ENCODE measurements around the gene TRPM3.

Gene TRPM3

DNA sequence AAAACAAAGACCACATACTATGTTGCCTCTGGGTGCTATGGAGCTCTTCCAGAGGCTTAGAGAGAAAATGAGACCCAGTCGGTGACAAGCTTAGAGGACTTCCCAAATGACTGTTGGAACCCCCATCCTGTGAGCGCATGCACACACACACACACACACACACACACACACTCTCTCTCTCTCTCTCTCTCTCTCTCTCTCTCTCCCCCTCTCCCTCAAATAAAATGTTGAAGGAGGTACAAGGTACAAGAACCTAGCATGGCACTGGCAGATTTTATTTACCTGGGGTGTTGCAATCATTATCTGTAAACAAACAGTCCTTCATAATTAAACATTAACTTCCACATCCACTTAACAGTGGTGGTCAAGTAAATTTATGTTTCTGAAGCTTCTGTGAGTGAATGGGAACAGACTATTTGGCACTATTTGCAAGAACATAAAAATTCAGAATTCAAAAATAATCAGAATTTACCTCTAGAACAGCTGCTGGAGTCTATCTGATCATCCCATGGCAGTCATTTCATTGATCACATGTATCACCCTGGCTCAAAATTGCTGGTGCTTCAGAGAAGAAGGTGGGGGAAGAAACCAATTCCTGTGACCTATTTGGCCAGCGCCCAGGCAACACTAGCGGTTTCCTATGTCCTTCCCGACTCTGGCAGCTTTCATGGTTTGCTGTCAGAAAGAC, 24.9 kb downstream of the TRPM3 start:
- DNase-seq, result no peak

DNA sequence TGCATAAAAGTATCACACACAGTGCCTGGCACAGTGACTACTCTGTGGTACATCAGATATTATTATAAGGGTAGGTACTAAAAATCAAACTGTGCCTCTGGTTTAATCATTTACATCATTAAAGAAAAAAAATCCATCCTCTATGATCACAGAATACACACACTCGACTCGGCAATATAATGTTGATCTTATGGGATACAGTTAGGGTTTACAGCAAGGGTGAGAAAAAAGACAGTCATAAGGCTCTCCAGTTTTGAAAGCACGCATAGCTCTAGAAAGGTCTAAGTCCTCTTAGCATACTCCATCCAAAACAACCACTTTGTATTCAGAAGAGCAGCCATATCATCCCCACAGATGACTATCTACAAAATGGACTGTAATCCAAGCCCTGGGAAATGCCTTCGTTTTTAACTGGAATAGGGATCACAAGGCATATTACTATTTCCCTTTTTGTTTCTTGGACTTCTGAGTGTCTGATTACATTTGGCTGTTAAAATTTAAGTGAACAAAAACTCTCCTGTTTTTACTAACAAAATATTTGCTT, 26.6 kb downstream of the TRPM3 start:
- DNase-seq, result no peak

DNA sequence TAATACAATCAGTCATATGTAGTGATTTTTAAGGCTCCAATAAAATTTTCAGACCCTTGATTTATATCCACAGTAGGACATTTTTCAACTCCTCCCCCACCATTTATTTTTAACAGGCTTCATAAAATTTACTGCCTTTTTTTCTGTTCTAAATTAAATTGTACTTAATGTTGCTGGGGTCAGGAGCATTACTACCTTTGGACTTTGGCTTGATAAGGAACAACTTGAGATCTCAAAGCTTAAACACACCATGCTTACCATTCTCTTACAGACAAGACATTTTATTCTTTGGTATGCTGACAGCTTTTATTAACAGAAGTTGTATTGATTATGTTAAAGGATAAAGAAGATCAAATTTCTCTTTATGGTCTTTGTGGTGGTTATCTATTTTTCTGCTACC, 30.5 kb downstream of the TRPM3 start:
- no peak for DNase-seq

DNA sequence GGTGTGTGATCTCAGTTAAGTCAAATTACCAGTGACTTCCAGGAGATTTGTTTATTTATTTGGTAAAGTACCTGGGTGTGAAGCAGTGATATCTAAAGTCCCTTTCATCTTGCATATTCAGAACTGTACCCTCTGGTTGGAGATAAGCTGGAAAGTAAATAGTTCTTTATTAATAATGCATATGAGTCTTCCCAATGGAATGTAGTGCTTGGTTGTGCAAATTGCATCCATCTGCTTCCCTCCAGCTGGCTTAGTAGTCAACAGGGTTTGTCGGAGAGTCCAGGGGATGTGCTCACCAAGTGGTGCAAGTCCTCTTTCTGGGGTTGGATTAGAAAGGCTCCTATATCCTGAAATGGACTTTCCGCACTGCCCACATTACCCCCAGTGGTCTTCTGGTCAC, 42.0 kb downstream of the TRPM3 start:
- DNase-seq, result no peak

DNA sequence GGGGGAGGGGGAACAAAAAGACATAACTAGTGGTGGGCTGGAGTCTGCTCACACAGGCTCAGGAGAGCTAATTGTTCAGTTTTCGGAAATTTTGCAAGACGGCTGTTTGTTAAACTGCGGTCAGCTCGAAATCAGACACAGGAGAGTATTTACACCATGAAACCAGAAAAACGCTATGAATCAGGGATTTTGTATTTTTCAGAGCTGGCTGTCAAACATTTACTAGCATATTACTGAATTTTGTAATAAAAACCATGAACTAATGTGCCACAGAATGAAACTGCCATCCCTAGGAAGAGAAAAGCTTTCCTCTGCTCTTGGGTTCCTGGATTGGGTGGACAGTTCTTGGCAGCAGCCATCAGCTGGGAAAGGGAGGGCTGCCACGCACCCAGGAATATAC, 45.3 kb downstream of the TRPM3 start:
- DNase-seq, result no peak

DNA sequence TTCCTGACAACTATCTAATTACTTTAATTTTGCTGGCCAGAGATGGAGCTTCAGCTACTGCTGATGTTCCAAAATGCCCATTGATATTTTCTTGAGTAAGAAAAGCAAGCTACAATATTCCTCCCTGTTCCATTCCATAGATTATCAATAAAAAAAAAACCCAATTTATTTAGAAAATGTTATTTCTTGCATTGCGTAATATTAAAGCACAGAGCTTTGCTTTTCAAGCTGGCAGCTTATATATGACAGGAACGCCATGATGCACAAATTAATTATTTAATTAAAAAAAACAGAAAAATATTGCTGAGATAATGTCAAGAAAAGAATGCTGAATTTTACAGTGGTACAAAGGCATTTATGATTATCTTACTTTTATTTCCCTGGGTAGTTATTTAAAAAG, 47.9 kb downstream of the TRPM3 start:
- no peak for DNase-seq

DNA sequence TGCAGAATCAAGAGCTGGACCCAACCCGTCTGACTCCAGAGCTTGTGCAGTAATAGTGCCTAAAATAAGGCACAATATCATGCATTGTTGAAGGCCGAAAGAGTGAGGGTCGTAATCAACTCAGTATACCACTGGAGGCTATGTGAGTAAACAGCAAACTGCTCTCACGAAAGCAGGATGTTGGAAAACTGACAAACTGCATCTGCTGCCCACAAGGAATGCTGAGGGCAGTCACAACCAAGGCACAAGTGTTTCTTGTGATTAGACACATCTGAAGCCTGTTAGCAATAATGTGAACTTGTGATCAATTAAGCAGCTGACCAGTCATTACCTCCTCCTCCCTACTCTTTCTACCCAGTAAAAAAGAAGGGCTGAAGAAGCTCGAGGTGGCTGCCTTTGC, 48.8 kb downstream of the TRPM3 start:
- no peak for DNase-seq

DNA sequence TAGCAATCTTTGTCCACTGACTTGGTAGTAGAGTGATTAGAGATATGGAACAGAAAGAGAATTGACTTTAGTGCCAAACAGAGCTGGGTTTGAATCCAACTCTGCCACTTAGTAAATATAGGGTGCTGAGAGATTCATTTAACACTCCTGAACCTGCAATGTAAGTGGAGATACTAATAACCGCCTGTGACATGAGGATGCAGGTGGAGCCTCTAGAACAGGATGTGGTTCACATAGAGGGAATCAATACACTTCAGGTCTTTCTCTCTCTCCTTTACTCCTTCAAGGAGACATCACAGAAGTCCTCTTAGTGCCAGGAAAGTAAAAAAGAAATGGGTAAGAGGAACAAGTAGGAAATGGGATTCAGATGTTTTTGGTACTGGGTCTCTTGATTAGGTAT, 49.8 kb downstream of the TRPM3 start:
- no peak for DNase-seq

DNA sequence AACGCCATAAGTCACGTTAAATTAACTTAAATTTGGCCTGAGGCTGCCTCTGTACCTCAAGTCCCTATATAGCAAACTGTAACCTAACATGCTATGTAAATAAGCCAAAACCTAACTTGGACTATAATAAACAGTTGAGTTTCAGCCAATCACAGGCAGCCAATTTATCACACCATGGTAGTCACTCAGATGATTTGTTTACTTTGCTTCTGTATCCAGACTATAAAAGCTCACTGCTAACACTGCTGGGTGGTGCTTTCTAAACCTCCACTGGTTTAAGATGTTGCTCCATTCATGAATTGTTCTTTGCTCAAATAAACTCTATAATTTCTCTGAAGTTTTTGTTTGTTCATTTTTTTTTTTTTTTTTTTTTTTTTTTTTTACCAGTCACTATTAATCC, 62.8 kb downstream of the TRPM3 start:
- DNase-seq, result no peak

DNA sequence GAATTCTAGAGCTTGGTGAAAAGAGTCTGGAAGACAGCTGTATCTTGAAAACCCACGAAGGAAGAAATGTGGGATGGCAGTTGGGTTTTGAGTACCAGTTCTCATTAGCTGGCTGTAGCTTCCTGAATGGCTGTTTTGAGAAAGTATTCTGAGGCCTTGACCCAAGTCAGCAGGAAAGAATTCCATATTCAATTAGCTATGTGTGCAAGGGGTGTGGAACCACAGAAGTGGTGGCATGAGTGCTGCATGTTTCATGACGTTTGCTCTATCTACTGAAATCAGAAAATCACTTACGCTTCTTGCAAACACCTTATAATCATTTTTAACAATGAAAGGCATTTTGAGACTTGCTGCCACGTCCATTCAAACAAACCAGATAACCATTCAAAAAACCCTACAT, 69.1 kb downstream of the TRPM3 start:
- DNase-seq, result no peak

DNA sequence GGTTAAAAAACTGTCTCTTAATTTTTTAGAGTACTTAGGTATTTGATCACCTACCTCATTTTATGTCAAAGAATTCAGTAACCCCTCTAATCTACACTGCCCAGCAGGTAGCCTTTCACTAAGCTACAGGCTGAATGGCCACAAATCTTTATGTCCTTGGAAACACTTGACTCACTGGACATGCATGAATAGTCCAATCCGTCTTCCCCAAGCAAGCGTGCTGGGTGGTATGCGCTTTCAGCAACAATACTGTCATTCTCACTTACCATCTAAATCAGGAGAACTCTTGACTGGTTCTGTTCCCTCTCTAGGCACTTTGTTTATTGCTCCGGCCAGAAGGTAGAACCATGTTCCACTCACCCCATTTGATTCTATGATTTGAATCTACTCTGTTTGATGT, 73.1 kb downstream of the TRPM3 start:
- no peak for DNase-seq

DNA sequence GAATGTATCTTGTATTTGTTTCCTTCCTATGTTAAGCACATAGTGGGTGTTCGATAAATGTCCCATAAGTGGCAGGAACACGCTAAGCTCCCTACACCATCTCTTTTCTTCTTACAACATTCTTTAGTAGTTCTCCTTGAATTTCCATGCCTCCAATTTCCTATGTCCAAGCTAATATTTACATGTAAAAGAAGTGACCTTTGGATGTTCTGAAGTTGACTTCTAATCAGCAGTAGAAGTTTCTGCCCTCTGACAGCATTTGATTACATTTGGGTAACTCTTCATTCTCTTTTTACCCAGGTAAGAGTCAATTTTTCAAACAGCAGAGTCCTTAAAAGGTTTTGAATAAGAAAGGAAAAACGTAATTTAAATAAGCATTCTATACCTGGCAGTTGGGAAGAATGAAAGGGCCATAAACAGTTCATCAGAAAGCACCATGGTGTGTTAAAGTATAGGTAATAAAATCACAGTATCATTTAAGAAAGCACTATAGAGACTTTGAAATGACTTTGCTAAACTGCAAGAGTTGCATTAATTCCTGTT, 78.9 kb downstream of the TRPM3 start:
- DNase-seq, result no peak

DNA sequence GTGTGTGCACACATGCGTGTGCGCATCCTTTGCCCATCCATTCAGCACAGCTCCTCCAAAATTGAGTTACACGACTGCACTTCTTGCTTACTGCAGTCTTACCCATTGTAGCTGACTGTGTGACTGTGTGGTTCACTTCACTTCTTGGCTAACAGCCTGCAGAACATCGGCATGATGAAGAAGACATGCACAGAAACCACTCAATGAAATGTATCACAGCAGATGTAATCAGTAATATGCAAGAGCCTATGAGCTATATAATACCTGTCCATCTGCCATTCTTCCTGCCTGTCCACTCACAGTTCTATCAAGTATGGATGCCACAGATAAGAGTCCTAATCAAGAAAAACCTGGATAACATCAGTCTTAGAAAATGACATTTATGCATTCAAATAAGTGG, 83.9 kb downstream of the TRPM3 start:
- DNase-seq, result no peak

DNA sequence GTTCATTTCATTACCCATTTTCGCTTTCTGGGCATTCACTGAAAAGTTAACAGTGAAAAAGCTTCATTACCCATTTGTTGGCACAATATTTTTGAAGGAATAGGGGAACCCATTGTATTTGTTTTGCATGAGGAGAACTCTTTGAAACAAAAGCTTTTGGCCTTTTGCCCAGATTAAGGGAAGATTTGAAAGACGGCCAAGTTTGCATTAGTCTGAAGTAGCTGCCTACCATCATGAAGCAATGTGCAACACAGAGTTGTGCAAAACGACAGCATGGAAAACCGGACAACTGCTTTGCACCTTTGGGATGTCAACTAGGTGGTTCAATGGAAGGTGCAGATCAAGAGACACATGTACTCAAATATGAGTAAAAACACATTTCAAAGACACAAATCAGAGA, 84.9 kb downstream of the TRPM3 start:
- DNase-seq, result peak; percentile 7

DNA sequence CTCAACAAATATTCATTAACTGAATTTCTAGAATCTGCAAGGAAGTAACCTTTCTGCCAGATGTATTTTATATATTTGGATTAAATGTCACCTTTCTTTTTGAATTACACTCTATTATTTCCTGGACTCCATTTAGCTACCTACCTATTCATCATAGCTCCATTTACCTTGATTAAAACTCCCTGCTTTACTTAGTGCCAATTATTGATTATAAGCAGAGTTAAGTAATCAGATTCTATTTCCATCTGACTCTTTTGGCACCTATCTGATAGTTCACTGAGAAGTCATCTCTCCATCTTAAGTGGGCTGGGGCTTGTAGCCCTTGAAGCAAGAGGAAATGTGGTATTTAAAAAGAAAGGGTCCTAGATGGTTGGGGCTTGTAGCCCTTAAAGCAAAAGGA, 88.6 kb downstream of the TRPM3 start:
- DNase-seq, result no peak

DNA sequence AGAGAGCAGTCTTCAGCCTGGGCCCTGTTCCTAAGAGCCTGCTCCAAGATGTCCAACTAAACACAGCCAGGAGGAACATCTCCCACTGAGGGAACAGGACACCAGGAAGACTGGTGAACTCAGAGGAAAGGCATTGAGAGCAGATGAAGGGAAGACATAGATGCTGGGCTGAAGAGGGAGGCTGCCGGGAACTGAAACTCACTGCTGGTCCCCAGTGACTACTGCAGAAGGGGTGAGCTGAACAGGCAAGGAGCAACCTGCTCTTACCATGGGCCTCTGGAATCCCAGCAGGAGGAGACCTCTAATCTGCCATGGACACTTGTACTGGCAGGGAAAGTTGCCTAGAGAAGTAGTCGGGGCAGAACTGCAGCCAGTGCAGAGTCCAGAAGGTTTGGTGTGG, 95.7 kb downstream of the TRPM3 start:
- no peak for DNase-seq

DNA sequence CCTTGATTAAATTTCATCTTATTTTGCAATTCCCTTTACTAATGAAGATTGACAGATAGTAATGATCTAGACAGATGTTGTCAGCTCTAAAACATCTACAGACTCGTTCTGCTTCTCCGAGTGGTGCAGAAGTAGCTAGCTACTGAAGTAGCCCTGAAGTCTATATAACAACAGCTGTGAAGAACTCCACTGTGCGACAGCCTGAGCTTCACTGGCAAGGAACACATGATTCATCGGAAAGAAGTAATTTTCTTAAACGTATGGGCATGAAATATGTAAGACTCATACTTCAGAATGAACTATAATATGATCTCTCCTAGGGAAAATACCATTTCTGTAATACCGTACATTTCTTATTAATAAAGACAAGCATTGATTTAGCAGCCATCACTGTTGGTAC, 96.2 kb downstream of the TRPM3 start:
- DNase-seq, result no peak

DNA sequence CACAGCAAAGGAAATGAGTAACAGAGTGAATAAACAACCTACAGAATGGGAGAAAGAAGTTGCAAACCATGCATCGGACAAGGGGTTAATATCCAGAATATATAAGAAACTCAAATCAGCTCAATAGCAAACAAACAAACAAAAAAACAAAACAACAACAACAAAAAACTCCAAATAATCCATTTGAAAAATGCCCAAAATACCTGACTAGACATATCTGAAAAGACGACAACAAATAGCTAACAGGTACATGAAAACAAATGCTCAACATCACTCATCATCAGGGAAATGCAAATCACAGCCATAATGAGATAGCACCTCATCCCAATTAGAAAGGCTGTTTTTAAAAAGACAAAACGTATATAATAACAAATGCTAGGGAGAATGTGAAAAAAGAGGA, 111.2 kb downstream of the TRPM3 start:
- no peak for DNase-seq

DNA sequence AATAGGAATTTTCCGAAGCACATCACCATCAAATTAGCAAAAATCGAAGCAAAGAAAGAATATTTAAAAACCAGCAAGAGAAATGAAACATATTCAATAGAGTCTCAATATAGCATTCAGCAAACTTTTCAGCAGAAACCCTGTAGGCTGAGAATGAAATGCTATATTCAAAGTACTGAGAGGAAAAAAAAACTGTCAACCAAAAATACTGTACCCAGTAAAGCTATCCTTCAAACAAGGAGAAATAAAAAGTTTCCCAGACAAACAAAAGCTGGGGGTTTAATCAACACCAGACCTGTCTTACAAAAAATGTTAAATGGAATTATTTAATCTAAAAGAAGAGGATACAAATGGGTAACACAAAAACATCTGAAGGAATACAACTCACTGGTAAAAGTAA, 116.0 kb downstream of the TRPM3 start:
- no peak for DNase-seq

DNA sequence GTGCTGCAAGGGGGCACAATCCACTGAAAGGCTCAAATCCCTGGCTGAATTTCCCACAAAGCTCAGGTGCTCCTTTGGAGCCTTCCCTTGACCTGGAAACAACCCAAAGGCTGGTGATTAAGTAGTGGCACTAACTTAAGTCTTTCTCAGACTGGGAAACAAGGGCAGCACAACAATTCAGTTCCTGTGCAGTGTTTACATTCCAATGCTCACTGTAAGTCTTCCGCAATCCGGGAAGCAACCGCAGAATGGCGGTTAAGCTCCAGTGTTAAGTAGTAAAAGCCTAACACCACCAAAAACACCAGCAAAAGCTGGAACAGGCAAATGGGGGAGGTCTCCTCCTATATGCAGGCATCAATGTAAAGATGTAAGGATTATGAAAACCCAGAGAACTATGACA, 117.2 kb downstream of the TRPM3 start:
- no peak for DNase-seq

DNA sequence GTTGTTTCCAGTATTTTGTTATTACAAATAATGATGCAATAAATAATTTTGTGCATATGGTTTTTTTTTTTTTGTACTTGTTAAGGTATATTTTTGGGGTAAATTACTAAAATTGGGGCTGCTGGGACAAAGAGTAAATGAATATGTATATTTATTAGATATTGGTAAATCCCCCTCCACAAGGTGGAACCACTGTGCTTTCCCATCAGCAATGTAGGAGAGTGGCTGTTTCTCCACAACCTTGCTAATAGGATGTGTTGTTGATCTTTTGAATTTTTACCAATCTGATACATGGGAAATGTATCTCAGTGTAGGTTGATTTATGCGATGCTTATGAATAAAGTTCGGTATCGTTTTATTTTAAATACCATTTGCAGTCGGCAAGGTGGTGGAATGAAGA, 118.1 kb downstream of the TRPM3 start:
- no peak for DNase-seq

DNA sequence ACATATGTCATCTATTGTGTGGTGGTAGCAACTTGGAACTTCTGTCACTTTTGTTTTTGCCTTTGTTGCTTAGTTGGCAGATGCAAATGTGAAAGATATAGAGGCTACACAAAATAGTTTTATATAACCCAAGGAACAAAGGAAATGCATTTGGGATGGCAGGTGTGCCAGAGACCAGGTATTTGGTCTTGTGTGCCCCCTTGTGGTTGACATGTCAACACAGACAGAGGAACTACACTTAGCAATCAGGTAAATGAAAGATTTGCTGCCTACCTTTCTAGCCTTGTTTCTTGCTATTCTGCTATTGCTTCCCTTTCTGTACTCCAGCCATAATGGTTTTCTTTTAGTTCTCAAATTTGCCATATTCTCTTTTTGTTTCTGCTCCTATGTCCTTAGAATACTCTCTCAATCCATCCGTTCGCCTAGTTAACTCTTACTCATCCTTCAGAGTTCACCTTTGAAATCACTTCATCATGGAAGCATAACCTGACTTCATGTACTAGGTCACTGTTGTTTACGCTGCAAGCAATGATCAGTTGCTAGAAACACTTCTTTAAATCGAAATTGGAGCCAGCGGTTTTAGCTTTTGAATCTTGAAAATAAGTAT, 119.5 kb downstream of the TRPM3 start:
- peak; percentile 7 for DNase-seq

DNA sequence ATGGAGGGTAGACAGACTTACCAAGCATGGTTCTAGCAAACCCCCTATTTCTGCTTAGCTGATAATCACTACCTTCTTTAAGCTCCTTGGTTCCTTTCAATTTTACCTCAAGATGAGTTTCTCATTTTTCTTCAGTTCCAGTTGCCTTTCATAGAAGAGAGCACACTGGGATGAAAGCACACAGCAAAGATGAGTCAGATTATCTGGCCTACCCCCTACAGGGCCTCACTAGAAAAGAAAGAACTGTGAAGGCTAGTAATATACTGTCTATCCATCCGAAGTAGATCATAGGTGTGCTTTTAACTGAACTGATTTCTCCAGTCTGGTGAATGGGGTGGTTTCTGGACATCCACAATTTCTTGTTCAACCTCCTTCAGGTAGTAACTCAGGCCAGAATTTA, 122.5 kb downstream of the TRPM3 start:
- DNase-seq, result no peak

DNA sequence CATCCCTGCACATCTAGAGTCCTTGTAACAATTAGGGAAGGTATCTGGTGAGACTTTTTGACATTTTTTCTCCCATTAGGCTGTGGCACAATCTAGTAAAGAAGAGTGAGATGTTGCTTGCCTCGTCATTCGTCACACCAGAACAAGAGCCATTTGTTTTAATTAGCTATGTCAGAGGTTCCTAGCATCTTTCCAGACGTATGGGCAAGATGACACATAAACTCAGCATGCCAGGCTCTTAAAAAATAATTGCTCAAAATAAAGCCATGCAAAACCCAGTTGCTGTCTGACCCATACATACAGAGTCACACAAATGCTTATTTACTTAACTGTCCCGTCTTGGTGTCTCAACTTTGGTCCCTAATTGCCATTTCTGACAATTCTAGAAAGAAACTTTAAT, 125.9 kb downstream of the TRPM3 start:
- DNase-seq, result no peak

DNA sequence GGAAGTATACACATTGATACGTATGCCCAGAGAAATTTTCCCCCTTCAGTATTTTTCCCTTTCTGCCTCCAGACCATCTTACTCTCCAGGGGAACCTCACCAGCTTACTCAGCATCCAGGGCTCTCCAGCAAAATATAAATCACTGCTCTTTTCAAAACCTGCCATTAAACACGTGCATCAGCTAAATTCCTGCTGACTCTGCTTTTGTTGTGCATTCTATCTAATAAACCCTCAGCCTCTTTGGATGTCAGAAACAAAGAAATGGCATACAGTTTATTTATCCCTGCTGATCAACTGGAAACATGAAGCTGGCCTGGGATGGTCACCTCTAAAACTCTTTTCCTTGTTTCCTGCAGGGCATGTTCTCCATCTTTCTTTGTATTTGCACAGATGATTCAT, 126.8 kb downstream of the TRPM3 start:
- no peak for DNase-seq

Measured in NCI-H2029 (cell line).